Measurements from ENCODE around the gene FXYD2. TPM values are rescaled to one million over a fixed set of nuclear protein-coding genes. Genes with fewer than 3 reads are reported as not detected.

FXYD2 gene
- total and polyA plus RNA-seq, 2 of the 13 experiments (the other 11 are each of a cell fraction or from before 2014, with no cell fraction given), result 45.9 to 106 TPM

GRCh38 chr11:117816151-117816741, 8.3 kb downstream of the FXYD2 start (continued):
- no peak for TF ChIP-seq TBP (CRISPR knock-in tag; IDR thresholded peaks at IDR 0.05)
- no peak for TF ChIP-seq ATF1 (CRISPR knock-in tag; IDR thresholded peaks at IDR 0.05)
- TF ChIP-seq KDM2A (CRISPR knock-in tag; IDR thresholded peaks at IDR 0.05; ENCODE audit: borderline replicate concordance, low read depth), result peak; percentile 45; the same call in 1 of the 2 replicates
- no peak for TF ChIP-seq ZNF350 (CRISPR knock-in tag; IDR thresholded peaks at IDR 0.05; ENCODE audit: borderline replicate concordance, low read depth)
- TF ChIP-seq WIZ (CRISPR knock-in tag; IDR thresholded peaks at IDR 0.05), result no peak
- TF ChIP-seq ZNF468 (CRISPR knock-in tag; IDR thresholded peaks at IDR 0.05), result no peak
- TF ChIP-seq IKZF5 (CRISPR knock-in tag; IDR thresholded peaks at IDR 0.05), result no peak
- TF ChIP-seq ZNF251 (CRISPR knock-in tag; IDR thresholded peaks at IDR 0.05), result no peak
- TF ChIP-seq, protein P1, sequence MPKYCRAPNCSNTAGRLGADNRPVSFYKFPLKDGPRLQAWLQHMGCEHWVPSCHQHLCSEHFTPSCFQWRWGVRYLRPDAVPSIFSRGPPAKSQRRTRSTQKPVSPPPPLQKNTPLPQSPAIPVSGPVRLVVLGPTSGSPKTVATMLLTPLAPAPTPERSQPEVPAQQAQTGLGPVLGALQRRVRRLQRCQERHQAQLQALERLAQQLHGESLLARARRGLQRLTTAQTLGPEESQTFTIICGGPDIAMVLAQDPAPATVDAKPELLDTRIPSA (CRISPR knock-in tag; IDR thresholded peaks at IDR 0.05; ENCODE audit: borderline replicate concordance), result no peak
- no peak for TF ChIP-seq KDM6A (CRISPR knock-in tag; IDR thresholded peaks at IDR 0.05; ENCODE audit: low read depth)
- no peak for TF ChIP-seq SP140L (CRISPR knock-in tag; IDR thresholded peaks at IDR 0.05; ENCODE audit: borderline replicate concordance)
- no peak for TF ChIP-seq SIX1 (CRISPR knock-in tag; IDR thresholded peaks at IDR 0.05; ENCODE audit: borderline replicate concordance)
- TF ChIP-seq ZNF841 (CRISPR knock-in tag; IDR thresholded peaks at IDR 0.05; ENCODE audit: borderline replicate concordance), result no peak
- no peak for TF ChIP-seq SMAD9 (CRISPR knock-in tag; IDR thresholded peaks at IDR 0.05)
- TF ChIP-seq HNRNPL (IDR thresholded peaks at IDR 0.05; ENCODE audit: low read depth, low read length), result peak; percentile 66; the same call in 1 of the 2 replicates
- TF ChIP-seq NFAT5 (CRISPR knock-in tag; IDR thresholded peaks at IDR 0.05), result no peak
- no peak for TF ChIP-seq CCDC6 (CRISPR knock-in tag; IDR thresholded peaks at IDR 0.05)
- no peak; the same call in 1 of the 2 replicates for TF ChIP-seq RXRA (CRISPR knock-in tag; IDR thresholded peaks at IDR 0.05)
- TF ChIP-seq BCLAF1 (IDR thresholded peaks at IDR 0.05), result no peak
- TF ChIP-seq HOXA7 (CRISPR knock-in tag; IDR thresholded peaks at IDR 0.05), result no peak
- TF ChIP-seq ZEB1 (IDR thresholded peaks at IDR 0.05; ENCODE audit: insufficient replicate concordance, low read depth), result no peak
- TF ChIP-seq ZNF234 (CRISPR knock-in tag; conservative IDR thresholded peaks at IDR 0.05), result no peak

All from HepG2 (cell line).